ENCODE measurements around the gene FBXW12. TPM values are rescaled to one million over a fixed set of nuclear protein-coding genes. Genes with fewer than 3 reads are reported as not detected.

Gene FBXW12
- total RNA-seq, 2 donors from 2014 or later: not detected

- no peaks in the 10 kb centered on the region for H3K4me1 ChIP-seq
- TF ChIP-seq, protein P1, sequence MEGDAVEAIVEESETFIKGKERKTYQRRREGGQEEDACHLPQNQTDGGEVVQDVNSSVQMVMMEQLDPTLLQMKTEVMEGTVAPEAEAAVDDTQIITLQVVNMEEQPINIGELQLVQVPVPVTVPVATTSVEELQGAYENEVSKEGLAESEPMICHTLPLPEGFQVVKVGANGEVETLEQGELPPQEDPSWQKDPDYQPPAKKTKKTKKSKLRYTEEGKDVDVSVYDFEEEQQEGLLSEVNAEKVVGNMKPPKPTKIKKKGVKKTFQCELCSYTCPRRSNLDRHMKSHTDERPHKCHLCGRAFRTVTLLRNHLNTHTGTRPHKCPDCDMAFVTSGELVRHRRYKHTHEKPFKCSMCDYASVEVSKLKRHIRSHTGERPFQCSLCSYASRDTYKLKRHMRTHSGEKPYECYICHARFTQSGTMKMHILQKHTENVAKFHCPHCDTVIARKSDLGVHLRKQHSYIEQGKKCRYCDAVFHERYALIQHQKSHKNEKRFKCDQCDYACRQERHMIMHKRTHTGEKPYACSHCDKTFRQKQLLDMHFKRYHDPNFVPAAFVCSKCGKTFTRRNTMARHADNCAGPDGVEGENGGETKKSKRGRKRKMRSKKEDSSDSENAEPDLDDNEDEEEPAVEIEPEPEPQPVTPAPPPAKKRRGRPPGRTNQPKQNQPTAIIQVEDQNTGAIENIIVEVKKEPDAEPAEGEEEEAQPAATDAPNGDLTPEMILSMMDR (IDR thresholded peaks at IDR 0.05): no peak
- no peak for DNase-seq
- H3K9me3 ChIP-seq: no peaks in the 10 kb centered on the region
- no peaks in the 10 kb centered on the region for H3K36me3 ChIP-seq
- H3K27me3 ChIP-seq: no peaks in the 10 kb centered on the region
- H3K4me3 ChIP-seq: no peak overlapping the region
- no peak overlapping the region for H3K27ac ChIP-seq
- H3K9ac ChIP-seq (ENCODE audit: low read depth in 2 of 2, low read length in 2 of 2): no peak overlapping the region
- intact Hi-C loops (cut with DNase I): loop anchor here (5.0 to 10.0 kb wide), 2 partner anchors 129 to 144 kb away; no protein-coding TSS in a partner anchor
Observed at GRCh38 chr3:48403533-48404439, 31.8 kb downstream of the FBXW12 start.

DNA sequence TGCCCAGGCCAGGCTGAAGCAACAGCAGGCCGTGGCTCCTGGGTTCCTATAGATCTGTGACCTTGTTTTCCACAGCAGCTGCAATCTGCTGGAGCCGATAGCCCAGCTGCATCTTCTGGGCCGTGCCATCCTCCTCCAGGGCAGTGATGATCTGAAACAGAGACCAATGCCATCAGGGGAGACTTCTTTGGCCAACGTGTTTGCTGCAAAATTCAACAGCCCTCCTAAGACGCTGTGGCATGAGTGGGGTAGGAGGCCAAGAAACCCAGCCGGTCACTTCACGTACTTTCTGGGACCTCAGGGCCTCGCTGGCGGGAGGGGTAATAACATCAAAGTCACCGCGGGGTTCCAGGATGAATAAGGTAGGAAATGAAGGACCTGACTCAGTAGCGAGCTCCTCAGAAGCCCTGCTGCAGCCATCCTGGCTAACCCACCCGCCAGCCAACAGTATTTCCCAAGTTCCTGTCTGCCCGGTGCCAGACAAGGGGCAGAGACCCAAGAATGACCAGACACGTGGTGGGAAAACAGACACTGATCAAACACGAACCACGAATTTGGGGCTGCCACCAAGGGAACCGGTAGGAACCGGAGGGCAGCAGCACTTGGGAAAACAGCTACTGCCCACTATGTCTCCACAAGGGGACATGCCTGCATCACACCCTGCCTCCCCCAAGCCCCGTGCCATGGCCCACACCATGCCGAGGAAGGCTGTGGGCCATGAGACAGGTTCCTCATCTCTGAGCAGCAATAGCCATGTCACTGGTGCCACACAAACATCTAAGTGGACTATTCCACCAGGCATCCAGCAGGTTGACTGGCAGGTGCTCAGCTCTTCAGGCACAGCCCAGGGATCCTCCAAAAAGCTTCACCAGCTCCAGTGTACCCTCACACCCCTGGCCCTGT lies 32.7 kb downstream of the FBXW12 start:
- TF ChIP-seq, protein P1 (IDR thresholded peaks at IDR 0.05): no peak
- Histone ChIP-seq H3K27ac (no peak overlapping the region), H3K9me3 (no peaks in the 10 kb centered on the region), H3K4me1 (no peaks in the 10 kb centered on the region), H3K36me3 (no peaks in the 10 kb centered on the region), H3K27me3 (no peaks in the 10 kb centered on the region), H3K9ac (ENCODE audit: low read depth in 2 of 2, low read length in 2 of 2) (no peak overlapping the region), H3K4me3 (no peak overlapping the region)
- no peak for DNase-seq
- intact Hi-C loops (cut with DNase I): loop anchor here (5.0 to 10.0 kb wide), 2 partner anchors 130 to 143 kb away; no protein-coding TSS in a partner anchor

DNA sequence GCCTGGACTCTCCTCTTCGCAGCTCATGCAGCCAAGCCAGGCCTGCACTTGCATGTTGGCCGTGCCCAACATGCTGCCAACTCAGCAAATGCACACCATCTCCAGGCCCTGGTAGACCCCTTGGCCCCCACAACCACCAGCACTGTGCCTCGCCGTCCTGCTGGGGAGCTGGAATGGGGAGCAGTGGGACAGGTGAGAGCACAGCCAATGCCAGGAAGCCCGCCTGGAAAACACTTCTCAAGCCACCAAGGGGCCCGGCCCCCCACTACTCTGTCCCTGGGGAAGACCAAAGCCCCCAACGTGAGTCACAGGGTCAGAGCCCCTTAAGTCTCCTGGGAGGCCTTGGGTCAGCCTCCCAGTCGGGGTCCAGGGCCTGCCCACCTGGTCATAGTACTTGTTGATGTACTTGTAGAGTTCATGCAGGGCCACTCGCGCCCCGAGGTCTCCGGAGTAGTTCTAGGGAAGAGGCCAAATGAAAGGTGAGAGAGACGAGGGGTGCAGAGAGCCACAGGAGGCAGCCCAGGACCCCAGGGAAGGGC lies 33.4 kb downstream of the FBXW12 start:
- no peaks in the 10 kb centered on the region for H3K4me1 ChIP-seq
- no peak overlapping the region for H3K27ac ChIP-seq
- no peaks in the 10 kb centered on the region for H3K27me3 ChIP-seq
- intact Hi-C loops (cut with DNase I): loop anchor here (10.0 kb wide), 1 partner anchor 131 kb away; no protein-coding TSS in a partner anchor
- no peaks in the 10 kb centered on the region for H3K9me3 ChIP-seq
- H3K36me3 ChIP-seq: no peaks in the 10 kb centered on the region
- H3K4me3 ChIP-seq: no peak overlapping the region
- no peak overlapping the region for H3K9ac ChIP-seq (ENCODE audit: low read depth in 2 of 2, low read length in 2 of 2)
- TF ChIP-seq, protein P1 (IDR thresholded peaks at IDR 0.05): no peak
- no peak for DNase-seq

DNA sequence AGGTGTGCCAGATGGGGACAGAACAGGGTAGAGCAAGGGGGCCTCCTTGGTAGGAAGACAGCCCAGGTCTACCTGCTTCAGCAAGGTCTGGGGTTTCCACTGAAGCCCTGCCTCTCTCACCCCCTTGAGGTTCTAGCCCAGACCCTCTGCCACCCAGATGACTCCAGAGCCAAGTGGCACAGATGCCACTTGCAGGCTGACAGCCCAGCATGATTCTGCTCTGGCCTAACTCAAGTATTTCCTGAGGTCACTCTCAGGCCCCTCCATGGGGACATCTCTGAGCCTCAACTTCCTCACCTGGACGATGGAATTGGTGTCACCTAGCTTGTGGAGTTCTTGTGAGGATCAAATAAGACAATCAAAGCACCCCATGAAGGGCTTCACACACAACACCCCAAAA lies 34.0 kb downstream of the FBXW12 start:
- TF ChIP-seq, protein P1 (IDR thresholded peaks at IDR 0.05): no peak
- Histone ChIP-seq H3K9ac (ENCODE audit: low read depth in 2 of 2, low read length in 2 of 2) (no peak overlapping the region), H3K4me1 (no peaks in the 10 kb centered on the region), H3K27ac (no peak overlapping the region), H3K27me3 (no peaks in the 10 kb centered on the region), H3K36me3 (no peaks in the 10 kb centered on the region), H3K4me3 (no peak overlapping the region), H3K9me3 (no peaks in the 10 kb centered on the region)
- intact Hi-C loops (cut with DNase I): loop anchor here (10.0 kb wide), 1 partner anchor 131 kb away; no protein-coding TSS in a partner anchor
- DNase-seq: no peak

Data from colonic mucosa (tissue), 4 donors.